GM21786 (cell line): Measurements from ENCODE around the gene MORN5.

Source experiments
- ATAC-seq: cut with Tn5 transposase; IDR thresholded peaks from one replicate; pipeline ENCODE4 v1.9.1; 2021; ENCODE audit not compliant: unreplicated experiment

Gene MORN5

GRCh38 chr9:122190597-122191381 lies 31.1 kb downstream of the MORN5 start:
- ATAC-seq: no peak

- ATAC-seq: no peak
Observed at GRCh38 chr9:122191584-122191983, 31.9 kb downstream of the MORN5 start.

GRCh38 chr9:122192261-122192875 lies 32.7 kb downstream of the MORN5 start:
- ATAC-seq: no peak

- ATAC-seq: no peak
Observed at GRCh38 chr9:122192914-122193525, 33.3 kb downstream of the MORN5 start.

GRCh38 chr9:122193651-122194050 lies 33.9 kb downstream of the MORN5 start:
- ATAC-seq: no peak

- ATAC-seq: no peak
Observed at GRCh38 chr9:122195875-122196274, 36.2 kb downstream of the MORN5 start.

- ATAC-seq: peak; percentile 58
Observed at GRCh38 chr9:122197426-122197825, 37.7 kb downstream of the MORN5 start.

GRCh38 chr9:122197882-122198281 lies 38.2 kb downstream of the MORN5 start:
- ATAC-seq: no peak

- no peak for ATAC-seq
Observed at GRCh38 chr9:122200960-122201595, 41.4 kb downstream of the MORN5 start.

GRCh38 chr9:122201641-122202040 lies 41.9 kb downstream of the MORN5 start:
- no peak for ATAC-seq

GRCh38 chr9:122202111-122202510 lies 42.4 kb downstream of the MORN5 start:
- ATAC-seq: no peak

- ATAC-seq: no peak
Observed at GRCh38 chr9:122204055-122204454, 44.3 kb downstream of the MORN5 start.

- no peak for ATAC-seq
Observed at GRCh38 chr9:122204491-122204890, 44.8 kb downstream of the MORN5 start.

GRCh38 chr9:122205176-122205575 lies 45.5 kb downstream of the MORN5 start:
- no peak for ATAC-seq

GRCh38 chr9:122206118-122207046 lies 46.7 kb downstream of the MORN5 start:
- no peak for ATAC-seq

- ATAC-seq: no peak
Observed at GRCh38 chr9:122207096-122207495, 47.4 kb downstream of the MORN5 start.

GRCh38 chr9:122209451-122209850 lies 49.7 kb downstream of the MORN5 start:
- ATAC-seq: no peak

GRCh38 chr9:122212473-122213004 lies 52.8 kb downstream of the MORN5 start:
- ATAC-seq: no peak

- no peak for ATAC-seq
Observed at GRCh38 chr9:122213102-122213588, 53.4 kb downstream of the MORN5 start.
